Measurements from ENCODE around the gene SLC24A3.

Gene SLC24A3

DNA sequence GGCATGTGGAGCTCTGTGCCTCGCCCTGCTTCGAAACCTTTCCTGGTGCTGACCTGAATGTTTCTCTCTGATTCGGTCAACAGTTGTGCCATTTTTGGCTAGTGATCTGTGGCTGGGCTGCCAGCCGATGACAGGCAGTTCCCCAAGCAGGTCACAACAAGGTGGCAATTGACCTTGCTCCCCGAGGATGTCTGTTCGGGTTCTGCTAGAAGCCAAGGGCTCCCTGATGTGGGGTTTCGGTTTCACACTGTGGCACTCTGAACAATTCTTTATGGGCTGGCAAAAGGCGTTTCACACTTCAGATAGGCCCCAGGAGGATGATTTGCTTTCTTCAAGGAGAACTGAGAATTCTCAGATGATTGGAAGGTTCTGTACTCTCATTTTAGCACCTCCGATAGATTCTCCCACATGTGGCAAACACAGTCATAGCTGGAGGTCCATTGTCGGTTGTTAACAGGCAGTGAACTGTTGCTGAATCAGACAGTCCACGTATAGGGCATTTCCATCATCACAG lies 135.6 kb downstream of the SLC24A3 start:
- DNase-seq (ENCODE audit: low spot score): peak; percentile 7

DNA sequence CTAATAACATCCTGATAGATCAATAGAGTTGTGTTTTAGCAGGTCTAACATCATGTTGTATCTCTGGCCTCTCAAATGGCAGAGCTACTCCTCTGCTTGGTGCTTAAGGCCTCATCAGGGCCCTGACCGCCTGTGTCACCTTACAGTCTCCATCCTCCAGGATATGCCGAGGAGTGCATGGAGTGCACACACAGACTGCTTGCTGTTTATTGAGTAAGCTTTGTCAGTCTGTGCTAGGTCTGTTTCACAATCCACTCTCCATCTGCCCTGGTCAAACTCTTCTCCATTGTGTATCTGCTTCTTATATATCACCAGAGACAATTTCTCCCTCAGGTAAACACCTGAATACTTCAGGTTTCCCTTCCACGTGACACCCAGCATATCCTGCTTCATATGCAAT lies 136.1 kb downstream of the SLC24A3 start:
- DNase-seq (ENCODE audit: low spot score): no peak

DNA sequence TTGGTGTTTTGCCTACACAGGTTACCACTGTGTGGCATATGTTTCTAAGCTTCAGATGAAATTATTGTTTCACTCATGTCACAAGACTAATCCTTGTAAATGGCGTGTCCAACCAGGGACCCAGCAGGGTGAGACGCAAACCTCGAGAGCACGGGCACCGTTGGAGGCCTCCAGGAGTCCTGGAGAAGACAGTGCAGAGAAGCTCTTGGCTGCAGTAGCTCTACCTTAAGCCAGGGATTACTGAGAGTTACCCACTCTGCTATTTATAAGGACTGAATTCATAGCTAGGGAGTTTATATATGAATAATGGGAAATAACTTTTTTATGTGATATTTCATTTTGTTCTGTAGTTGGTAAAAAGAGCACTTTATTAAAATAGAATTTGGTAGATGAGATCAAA lies 137.4 kb downstream of the SLC24A3 start:
- no peak for DNase-seq (ENCODE audit: low spot score)

DNA sequence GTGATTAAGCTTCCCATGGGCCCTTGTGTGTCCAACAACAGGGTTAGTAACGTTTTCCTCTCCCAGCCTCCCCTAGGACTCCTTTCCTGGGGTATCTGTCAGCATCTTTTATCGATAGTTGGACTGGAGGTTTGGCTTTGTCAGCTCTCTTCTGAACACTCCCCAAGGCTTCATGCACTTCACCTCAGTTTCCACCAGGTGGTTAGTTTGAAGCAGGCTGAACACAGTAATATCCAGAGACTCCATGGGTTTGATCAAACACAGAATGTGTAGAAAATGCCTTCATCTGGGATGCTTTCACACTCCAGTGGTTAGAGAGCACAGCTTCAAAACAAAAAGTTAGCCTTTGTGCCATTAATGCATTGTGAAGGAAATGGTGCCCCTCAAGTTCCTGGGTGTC lies 139.1 kb downstream of the SLC24A3 start:
- no peak for DNase-seq (ENCODE audit: low spot score)

DNA sequence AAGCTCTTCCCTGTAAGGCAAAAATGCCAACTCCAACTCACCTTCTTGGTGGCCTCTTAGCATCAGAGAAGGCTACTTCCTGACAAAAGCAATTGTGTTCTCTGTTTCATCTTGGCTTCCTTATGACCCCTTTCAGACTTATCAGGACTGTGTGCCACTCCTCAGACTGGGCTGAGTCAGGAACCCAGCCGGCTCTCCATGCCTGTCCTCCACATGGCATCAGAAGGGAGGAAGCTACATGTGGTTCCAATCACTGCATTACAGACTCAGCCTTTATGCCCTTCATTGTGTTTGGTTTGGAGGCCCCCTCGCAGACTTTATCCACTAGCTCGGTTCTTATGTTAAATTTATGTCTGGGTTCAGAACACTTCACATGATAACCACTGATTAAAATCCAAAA lies 142.5 kb downstream of the SLC24A3 start:
- DNase-seq (ENCODE audit: low spot score): no peak

DNA sequence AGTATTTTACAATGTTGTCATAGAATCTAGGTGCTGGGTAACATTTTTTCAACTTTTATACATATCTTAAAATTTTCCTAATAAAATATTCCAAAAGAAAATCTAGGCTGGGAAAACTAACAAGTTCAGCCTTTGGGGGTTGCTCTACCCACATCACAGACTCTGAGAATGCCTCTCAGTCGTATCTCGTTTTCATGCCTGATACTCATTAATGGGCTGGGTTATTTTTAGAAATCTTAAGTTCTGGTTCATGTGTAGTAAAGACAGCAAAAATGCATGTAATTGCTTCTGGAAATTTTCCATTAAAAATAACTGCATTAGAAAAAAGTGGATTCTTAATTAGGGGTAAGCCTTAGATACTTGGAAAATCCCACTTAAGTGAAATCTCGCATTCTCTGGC lies 149.3 kb downstream of the SLC24A3 start:
- no peak for DNase-seq (ENCODE audit: low spot score)

DNA sequence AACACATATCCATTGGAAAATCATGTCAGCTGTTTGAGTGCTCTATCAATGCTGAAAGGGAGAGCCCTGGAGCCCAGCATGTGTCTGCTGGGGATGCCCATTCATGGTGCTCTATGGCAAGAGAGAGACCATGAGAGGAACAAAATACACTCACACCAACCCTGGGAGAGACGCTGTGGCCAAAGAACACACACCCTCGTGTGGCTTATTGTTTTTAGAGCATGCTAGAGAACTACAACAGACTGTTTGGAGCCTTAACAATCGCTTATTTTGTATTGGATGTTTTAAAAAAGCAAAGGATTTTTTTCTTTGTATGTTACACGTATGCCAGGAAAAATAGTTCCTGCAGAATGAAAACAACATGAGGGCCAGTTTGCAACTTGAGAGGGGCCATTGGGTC lies 151.0 kb downstream of the SLC24A3 start:
- no peak for DNase-seq (ENCODE audit: low spot score)

DNA sequence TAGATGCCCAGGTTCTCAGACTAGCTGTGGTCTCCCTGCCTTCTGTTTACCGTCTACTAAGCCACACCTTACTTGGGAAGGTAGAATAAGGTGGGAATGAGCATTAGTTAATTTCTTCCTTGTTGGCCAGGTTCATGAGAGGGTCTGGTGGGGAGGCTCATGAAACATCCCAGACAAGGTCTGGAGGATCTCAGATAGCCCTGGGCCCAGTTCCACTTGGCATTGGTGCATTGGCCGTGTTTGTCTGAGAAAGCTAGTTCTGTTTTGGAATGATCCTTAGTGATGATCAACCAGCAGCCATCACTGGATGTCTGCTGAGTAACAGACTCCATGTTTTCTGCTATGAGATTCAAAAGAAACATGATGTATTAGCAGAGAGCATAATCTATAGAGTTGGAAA lies 155.1 kb downstream of the SLC24A3 start:
- no peak for DNase-seq (ENCODE audit: low spot score)

DNA sequence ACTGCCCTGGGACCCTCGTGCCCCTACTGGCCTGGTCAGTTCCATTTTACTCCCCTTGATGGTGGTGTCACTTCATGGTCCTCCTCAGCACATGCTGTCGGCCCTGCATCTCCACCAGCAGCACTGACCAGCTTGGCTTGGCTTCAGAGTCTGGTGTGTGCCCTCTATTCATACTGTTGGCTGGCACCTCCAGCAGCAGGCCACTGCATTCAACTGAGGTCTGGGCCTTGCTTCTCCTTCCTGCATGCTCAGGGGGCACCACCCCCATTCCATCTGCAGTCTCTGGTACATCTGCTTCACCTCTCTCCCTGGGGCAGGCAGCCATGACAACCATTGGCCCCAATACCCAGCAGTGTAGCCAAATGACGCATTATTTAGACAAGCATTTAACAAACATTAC lies 155.9 kb downstream of the SLC24A3 start:
- DNase-seq (ENCODE audit: low spot score): no peak

DNA sequence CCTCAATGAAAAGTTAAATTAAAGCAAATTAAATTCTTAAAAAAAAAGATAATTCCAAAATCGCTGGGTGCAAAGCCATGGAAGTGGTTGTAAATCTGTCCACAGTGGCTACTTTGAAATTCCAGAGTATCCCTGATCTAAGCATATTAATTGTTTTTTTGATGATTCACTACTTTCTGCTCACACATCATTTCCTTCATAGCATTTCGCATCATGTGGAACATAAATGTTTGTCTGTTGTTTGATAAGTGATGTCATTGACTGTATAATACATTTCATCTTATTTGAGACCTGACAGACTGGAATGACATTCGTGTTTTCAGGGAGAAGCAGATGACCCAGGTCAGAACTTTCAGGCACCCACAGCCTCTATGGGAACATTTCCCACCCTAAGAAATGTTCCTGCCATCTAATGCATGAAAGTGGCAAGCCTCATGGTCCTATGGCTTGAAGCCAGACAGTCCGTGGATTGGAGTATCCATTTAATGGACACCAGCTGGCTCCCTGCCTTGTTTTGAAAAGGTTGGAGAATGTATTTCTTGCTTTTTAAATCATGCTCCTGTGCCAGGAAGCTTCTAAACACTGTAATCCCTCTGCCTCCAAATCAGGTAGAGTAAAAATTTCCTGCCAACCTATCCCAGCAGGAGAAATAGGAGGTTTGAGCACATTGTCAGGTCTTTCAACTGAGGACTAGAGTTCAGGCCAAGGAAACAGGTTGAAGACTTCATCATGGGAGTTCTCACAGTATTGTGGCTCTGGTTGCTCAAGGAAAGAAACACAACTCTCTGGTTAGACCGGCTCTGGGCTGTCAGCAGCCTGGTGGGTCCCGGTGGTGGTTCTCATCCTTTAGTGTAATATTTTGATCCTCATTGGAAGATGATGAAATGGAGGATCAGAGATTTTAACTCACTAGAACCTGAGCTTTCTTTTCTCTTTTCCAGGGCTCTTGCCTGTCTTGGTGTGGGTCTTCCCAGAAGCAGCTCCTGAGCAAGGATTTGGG lies 157.9 kb downstream of the SLC24A3 start:
- DNase-seq (ENCODE audit: low spot score): no peak

DNA sequence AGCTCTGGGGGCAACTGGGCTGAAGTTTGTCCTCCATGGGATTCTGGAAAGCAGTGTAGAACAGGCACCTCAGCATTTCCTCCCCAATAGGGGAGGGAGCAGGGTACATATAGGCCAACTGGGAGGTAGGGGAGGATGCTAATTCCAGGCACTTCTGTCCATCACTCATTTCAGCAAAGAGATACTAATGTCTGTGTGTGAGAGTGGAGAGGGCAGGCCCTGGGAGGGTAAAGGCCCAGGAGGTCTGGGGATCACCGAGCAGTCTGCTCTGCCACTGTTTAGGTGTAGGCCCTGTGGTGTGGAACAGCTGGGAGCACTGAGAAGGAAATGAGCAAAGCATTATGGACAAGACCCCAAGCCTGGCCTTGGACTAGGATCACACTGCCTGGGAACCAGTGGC lies 158.7 kb downstream of the SLC24A3 start:
- no peak for DNase-seq (ENCODE audit: low spot score)

DNA sequence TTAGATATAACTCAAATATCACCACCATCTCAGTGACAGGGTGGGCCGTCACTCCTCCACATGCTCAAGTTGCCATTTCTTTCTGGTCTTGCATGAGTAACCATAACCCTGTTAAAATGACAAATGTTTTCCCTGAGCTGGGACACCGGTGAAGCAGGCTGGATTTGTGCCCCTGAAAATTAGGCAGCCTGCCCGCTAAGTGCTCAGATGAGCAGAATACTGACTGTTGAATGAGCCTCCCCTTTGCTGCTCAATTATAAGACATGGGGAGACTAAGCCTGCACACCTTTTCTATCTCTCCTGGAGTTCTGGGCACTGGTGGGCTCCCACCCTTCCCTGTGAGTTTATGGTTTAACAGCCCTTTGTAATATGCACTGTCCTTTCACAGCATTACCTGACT lies 161.8 kb downstream of the SLC24A3 start:
- no peak for DNase-seq (ENCODE audit: low spot score)

DNA sequence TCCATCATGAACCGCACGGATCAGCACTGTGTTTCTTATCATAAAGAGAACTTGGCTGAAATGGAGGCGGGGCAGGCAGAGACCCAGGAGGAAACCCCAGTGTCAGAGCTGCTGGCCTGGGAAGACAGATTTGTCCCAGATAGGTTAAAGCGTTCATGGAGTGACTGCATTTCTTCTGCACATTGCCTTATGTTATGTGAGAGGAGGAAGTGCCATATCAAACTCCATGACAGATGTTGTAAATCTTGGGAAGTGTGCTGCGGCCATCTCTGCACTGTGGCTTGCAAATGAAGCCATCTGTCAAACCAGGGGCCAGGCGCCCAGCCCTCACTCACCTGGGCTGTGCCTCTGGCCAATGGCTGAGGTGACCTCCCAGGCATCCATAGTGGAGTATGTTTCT lies 163.0 kb downstream of the SLC24A3 start:
- no peak for DNase-seq (ENCODE audit: low spot score)

DNA sequence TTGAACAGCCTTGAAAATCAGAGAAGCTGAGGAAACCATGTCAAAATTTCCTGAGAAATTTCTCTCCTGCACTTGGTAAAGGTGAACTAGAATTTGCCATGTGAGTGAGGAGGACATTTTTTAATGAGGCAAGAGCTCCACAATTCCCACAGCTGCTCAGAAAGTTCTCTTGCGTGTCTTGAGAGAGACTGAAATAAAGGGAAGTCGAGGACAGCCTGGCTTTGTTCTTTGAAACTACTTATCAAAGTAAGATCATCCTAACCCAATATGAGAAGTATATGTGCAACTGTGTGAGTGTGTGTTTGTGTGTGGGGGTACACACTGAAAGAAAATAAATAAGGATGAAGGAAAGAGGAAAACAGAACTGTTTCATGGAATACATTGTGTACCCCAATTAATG lies 163.4 kb downstream of the SLC24A3 start:
- DNase-seq (ENCODE audit: low spot score): no peak

DNA sequence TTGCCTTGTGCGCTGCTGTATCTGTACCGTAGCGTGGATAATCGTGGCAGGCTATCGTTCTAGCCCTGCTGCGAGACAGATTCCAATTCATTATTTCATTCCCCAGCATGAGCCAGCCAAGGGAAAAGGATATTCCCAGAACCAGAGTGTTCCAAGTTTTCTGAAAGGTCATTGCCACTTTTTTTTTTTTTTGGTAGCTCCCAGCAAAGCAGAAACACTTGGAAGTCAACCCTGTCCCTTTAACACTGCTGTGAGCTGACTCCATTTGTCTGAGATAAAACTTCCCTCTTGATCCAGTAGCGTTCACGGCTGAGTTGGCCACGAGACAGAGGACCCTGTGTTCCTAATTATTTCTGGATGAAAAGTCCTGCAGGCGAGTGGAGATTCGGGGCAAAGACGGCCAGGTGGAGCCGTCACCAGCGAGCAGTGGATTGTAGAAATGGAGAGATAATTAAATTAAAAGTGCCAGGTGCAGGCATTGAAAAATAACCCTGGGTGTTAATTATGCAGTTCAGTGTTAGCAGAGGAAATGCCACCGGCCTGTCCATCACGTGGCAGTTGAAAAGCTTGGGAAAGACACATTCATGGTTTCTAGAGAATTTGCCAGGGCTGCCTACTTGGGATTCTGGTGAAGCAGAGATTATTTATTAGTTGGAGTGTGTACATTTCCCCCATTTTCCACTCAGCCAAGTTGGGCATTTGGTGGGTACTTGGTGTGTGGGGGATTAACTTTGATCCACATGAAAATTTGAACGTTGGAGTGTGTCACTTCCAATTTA lies 164.2 kb downstream of the SLC24A3 start:
- DNase-seq (ENCODE audit: low spot score): no peak

DNA sequence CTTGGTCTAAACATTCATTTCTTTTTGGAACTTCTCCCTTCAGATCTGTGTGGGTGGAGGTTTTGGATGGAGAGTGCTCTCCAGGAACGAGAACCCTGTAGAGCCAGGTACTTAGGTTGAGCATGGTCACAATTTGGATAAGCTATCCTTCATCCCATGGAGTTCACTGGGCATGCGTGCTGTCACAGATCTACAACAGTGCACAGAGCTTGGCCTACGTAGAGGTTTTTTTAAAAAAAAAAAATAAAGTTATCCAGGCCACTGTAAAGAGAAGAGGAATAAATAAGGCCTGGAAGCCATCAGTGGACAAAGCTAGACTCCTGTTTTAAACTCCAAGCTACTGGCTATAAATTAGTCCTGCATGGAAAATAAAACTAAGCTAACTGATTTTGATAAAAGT lies 165.6 kb downstream of the SLC24A3 start:
- DNase-seq (ENCODE audit: low spot score): no peak

DNA sequence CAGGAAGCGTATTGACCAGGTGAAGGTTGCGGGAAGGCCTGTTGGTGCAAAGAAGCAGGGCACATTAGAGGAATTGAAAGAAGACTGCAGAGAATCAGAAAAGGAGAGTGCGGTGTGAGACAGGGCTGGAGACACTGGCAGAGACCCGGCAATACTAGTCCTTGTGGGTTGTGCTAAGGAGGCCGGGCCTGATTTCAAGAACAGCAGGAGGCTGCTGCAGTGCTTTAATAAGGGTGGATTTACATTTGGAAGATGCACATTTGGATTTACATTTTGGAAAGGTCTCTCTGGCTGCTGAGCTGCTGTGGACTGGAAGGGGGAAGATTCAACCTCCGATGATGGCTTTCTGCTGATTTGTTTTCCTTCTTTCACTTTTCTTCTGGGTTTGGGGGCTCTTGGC lies 167.8 kb downstream of the SLC24A3 start:
- no peak for DNase-seq (ENCODE audit: low spot score)

DNA sequence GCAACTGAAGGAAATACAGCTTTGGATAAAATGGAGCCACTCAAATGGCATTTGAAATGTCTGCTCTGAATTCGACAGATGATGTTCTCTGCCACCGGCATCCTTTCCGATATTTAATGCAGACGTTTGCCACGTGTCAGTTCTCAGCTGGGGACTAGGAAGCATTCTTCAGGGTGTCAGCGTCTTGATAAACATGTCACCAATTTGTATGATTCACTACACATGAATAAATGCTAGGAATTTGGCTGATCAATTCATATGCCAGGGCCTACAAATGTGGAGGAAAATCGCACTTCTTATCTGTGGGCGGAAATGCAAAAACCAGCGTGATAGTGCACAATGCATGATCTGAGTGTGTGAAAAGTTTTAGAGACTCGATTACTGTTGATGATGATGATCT lies 169.5 kb downstream of the SLC24A3 start:
- DNase-seq (ENCODE audit: low spot score): no peak

DNA sequence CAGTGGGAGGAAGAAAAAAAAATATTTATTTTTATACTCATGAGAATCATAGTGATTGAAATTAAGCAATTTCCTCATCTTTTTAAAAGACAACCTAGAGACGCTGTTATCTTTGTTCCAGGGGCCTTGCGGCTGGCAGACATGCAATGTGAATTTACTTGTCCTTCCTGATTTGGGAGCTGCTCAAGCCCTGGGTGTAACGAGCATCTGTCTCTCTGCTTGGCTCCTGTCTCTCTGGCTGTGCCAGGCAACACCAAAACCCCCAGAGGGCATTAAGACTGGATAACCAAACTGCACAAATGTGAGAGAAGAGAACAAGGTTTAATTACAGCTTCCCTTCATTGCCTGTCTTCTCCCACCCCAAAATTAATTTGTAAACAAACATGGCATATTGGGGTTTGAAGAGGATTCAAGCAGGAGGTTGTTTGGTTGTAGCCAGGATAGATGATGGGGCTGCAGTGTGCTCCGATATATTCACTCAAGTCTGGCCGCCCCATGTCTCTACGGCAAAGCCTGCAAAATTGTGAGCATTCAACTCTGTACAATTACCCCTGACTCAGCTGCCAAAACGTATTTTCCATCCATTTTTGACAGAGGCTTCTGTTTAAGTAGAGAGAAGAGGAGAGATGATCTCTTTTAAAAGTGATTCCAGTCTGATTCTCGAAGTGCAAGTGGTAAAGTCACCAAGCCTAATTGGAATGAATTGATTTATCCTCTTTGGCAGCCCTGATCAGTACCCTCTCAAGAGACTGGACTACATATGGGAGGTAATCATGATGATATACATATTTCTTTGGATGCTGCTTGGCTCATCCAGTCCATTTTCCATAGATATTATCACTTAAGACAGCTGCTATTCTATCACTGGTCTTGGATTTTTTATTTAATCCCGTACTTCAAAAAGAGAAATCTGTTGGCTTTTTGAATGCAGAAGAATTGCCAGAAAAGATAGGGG lies 170.2 kb downstream of the SLC24A3 start:
- DNase-seq (ENCODE audit: low spot score): no peak

DNA sequence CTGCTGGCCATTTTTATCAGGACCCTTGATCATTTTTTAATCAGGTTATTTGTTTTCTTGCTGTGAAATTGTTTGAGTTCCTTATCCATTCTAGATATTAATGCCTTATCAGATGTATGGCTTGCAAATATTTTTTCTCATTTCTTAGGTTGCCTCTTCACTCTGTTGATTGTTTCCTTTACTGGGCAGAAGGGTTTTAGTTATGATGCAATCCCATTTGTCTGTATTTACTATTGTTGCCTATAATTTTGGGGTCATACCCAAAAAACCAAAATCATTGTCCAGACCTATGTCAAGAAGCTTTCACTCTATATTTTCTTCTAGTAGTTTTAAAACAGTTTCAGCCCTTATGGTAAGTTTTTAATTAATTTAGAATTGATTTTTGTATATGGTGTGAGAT lies 172.5 kb downstream of the SLC24A3 start:
- no peak for DNase-seq (ENCODE audit: low spot score)

DNA sequence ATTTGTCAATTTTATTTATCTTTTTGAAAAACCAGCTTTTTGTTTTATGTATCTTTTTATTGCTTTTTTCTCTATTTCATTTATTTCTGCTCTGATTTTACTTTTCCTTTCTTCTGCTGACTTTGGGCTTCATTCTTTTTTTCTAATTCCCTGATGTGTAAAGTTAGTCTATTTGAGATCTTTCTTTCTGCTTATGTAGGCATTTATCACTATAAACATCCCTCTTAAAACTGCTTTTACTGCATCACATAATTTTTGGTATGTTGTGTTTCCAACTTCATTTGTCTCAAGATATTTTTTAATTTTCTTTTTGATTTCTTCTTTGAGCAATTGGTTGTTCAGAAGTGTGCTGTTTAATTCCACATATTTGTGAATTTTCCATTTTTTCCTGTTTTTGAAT lies 174.8 kb downstream of the SLC24A3 start:
- no peak for DNase-seq (ENCODE audit: low spot score)
